ENCODE data around the gene AUTS2. TPM values are rescaled to one million over a fixed set of nuclear protein-coding genes. Genes with fewer than 3 reads are reported as not detected.

Gene AUTS2
- total RNA-seq, 1 experiment from 2014 or later: 50.0 TPM

- H3K4me1 Mint-ChIP-seq: peaks cover 14% of the 10 kb centered on the region
- H3K27ac Mint-ChIP-seq: no peak overlapping the region
- H3K9me3 Mint-ChIP-seq: 0 out of 2 replicates have a peak, but pooled peaks cover 6% of the 10 kb centered on the region
- ChIA-PET POLR2A (no interaction called here), CTCF (no interaction called here)
- no peak for DNase-seq (ENCODE audit: low spot score)
- H3K36me3 Mint-ChIP-seq: no peaks in the 10 kb centered on the region
- peaks cover 3% of the 10 kb centered on the region; the same call in 1 of the 2 replicates for H3K27me3 Mint-ChIP-seq (ENCODE audit: low read depth)
- no peak for TF ChIP-seq E2F4 (CRISPR knock-in tag; IDR thresholded peaks at IDR 0.05; ENCODE audit: borderline replicate concordance, low read depth)
- no peak for TF ChIP-seq NR3C1 (CRISPR knock-in tag; conservative IDR thresholded peaks at IDR 0.05; ENCODE audit: low read depth)
- no peak for TF ChIP-seq ZNF121 (CRISPR knock-in tag; IDR thresholded peaks at IDR 0.05)
- TF ChIP-seq OVOL2 (CRISPR knock-in tag; IDR thresholded peaks at IDR 0.05; ENCODE audit: borderline replicate concordance): no peak
- no peak for TF ChIP-seq SOX15 (CRISPR knock-in tag; IDR thresholded peaks at IDR 0.05)
- no peak for TF ChIP-seq TCF7 (CRISPR knock-in tag; IDR thresholded peaks at IDR 0.05; ENCODE audit: low read depth)
- no peak for TF ChIP-seq ZNF232 (CRISPR knock-in tag; IDR thresholded peaks at IDR 0.05)
- no peak for TF ChIP-seq AFF4 (CRISPR knock-in tag; IDR thresholded peaks at IDR 0.05; ENCODE audit: borderline replicate concordance)
- TF ChIP-seq FOXP4 (CRISPR knock-in tag; IDR thresholded peaks at IDR 0.05): no peak
- no peak for ATAC-seq
- H3K4me3 Mint-ChIP-seq: no peak overlapping the region
These were observed 567.3 kb downstream of the AUTS2 start for GRCh38 chr7:70165477-70166170.

GRCh38 chr7:70171369-70171920 is 573.2 kb downstream of the AUTS2 start:
- Mint-ChIP-seq H3K27me3 (ENCODE audit: low read depth) (peaks cover 3% of the 10 kb centered on the region; the same call in 1 of the 2 replicates), H3K27ac (no peak overlapping the region), H3K36me3 (no peaks in the 10 kb centered on the region), H3K9me3 (0 out of 2 replicates have a peak, but pooled peaks cover 6% of the 10 kb centered on the region), H3K4me1 (peaks cover 6% of the 10 kb centered on the region), H3K4me3 (no peak overlapping the region)
- POLR2A ChIA-PET: interaction anchor here (0.6 kb wide), 1 partner anchor 372 kb away, joined by 4 read pairs; no protein-coding TSS in a partner anchor
- no peak for ATAC-seq
- CTCF ChIA-PET: no interaction called here
- TF ChIP-seq ATF3 (CRISPR knock-in tag; conservative IDR thresholded peaks at IDR 0.05): no peak
- no peak for TF ChIP-seq TCF7 (CRISPR knock-in tag; IDR thresholded peaks at IDR 0.05; ENCODE audit: low read depth)
- no peak for TF ChIP-seq NR3C1 (CRISPR knock-in tag; conservative IDR thresholded peaks at IDR 0.05; ENCODE audit: low read depth)
- TF ChIP-seq E2F5 (CRISPR knock-in tag; IDR thresholded peaks at IDR 0.05): no peak
- TF ChIP-seq ZMAT4 (CRISPR knock-in tag; IDR thresholded peaks at IDR 0.05): no peak
- no peak for TF ChIP-seq ZSCAN18 (CRISPR knock-in tag; IDR thresholded peaks at IDR 0.05)
- DNase-seq (ENCODE audit: low spot score): no peak
